Measurements from ENCODE around the gene CD2AP.
"Not testable (repeated sequence)": the region's sequence is repeated elsewhere in the genome, so short reads cannot be mapped to it uniquely, and the experiment has no call there.

CD2AP gene, protein sequence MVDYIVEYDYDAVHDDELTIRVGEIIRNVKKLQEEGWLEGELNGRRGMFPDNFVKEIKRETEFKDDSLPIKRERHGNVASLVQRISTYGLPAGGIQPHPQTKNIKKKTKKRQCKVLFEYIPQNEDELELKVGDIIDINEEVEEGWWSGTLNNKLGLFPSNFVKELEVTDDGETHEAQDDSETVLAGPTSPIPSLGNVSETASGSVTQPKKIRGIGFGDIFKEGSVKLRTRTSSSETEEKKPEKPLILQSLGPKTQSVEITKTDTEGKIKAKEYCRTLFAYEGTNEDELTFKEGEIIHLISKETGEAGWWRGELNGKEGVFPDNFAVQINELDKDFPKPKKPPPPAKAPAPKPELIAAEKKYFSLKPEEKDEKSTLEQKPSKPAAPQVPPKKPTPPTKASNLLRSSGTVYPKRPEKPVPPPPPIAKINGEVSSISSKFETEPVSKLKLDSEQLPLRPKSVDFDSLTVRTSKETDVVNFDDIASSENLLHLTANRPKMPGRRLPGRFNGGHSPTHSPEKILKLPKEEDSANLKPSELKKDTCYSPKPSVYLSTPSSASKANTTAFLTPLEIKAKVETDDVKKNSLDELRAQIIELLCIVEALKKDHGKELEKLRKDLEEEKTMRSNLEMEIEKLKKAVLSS

DNA sequence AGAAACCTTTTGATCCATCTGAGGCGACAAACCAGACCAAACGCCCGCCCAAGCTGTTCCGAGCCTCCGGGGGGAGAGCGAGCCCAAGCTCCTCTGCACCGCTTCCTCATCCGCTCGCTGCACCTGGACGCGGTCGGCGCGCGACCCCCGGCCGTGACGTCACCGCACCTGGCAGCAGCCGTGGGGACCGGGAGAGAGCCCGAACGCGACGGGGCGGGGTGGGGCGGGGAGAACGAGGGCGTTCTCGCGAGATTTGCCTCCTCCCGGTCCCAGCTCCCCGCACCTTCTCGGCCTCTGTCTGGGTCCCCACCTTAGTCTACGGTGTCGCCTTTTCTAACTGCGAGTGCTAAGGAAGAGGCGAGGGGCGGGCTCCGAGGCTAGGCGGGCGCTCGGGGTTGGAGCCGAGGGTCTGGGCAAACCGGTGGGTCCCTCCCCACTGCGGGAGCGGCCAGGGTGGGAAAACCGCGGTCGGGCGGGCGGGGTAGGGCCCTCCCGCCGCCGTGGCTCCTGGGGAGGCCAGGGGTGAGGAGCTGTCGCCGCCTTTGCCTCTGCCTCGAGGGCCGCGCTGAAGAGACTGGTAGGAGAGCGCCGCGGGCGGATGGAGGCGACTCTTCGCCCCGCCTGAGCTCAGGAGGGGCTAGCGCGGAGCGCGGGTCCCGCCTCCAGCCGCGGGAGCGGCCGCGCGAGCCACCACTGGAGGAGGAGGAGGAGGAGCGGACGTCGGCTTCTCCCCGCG is at the start of gene CD2AP:
CD2AP (plus strand) TSS at position 293 of the 736 bp plus-strand sequence. CDS start 456 bp downstream, outside the sequence.
- DNase-seq: peak; percentile 89

DNA sequence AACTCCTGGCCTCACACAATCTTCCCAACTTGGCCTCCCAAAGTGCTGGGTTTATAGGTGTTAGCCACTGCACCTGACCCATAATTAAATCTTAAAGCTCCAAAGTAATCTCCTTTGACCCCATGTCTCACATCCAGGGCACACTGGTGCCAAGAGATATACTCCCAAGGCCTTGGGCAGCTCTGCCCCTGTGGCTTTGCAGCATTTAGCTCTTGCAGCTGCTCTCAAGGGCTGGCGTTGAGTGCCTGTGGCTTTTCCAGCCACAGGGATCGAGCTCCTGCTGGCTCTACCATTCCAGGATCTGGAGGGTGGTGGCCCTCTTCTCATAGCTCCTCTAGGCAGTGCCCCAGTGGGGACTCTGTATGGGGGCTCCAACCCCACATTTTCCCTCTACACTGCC is 49.3 kb upstream of the CD2AP start:
- no peak for DNase-seq

DNA sequence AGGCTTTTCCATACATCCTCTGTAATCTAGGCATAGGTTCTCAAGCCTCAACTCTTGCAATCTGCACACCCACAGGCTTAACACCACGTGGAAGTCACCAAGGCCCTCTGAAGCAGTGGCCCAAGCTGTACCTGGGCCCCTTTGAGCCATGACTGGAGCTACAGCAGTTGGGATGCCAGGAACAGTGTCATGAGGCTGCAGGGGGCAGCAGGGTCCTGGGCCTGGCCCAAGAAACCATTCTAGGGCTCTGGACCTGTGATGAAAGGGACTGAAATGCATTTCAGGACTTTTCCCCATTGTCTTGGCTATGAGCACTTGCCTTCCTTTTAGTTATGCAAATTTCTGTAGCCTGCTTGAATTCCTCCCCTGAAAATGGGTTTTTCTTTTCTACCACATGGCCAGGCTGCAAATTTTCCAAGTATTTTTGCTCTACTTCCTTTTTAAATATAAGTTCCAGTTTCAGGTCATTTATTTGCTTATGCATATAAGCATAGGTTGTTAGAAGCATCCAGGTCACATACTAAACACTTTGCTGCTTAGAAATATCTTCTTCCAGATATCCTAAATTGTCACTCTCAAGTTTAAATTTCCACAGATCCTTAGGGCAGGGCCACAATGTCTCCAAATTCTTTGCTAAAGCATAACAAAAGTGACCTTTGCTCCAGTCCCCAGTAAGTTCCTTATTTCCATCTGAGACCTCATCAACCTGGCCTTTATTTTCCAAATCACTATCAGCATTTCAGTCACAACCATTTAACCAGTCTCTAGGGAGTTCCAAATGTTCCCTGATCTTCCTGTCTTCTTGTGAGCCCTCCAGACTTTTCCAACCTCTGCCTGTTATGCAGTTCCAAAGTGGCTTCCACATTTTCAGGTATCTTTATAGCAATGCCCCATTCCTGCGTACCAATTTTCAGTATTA is 48.6 kb upstream of the CD2AP start:
- no peak for DNase-seq

DNA sequence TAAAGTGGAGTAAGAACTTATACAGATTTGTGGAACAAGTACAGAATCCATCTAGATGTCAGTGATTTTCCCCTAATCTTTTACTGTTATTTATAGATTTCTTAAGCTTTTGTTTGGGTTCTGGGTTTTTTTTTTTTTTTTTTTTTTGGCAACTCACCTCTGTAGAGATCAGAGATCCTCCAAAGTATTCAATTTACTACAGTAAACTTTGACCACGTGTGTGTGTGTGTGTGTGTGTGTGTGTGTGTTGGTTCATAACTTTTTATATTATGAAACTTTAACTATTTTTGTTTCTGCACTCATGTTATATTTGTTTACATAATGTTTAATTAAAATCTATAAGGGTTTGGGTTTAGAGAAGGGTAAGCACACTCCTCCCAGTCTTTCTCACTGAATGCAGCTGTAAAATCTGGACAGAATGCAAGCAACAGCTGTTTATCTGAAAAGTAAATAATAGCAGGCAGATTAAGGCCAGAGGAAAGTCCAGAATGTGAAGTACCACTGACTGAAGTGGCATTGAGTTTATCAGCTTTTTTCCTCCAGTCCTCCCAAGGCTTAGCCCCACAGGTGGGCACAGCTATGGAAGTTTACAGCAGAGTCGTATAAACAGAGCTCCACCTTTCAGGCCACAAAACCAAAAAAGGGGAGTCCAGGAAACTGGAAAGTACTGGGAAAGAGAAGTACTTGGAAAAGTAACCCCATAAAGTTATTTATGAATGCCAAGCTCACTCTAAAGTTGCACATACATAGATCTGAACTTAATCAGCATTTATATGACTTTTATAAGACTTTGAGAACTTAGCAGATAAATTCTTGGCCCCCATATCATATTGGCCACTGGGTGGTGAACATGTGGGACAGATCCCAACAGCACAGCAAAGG is 43.0 kb upstream of the CD2AP start:
- no peak for DNase-seq

DNA sequence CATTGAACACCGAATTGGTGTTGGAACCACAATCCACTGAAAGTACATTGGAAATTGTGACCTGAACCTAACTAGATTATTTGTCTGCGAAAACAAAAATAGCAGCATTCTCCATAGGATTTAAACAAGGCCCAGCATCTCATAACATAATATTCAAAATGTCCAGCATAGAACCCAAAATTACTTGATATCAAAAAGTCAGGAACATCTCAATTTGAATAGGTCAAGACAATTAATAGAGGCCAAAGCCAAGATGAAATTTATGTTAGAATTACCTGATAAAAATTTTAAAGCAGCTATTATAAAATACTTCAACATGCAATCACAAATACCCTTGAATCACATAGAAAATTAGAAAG is 42.4 kb upstream of the CD2AP start:
- DNase-seq: no peak

DNA sequence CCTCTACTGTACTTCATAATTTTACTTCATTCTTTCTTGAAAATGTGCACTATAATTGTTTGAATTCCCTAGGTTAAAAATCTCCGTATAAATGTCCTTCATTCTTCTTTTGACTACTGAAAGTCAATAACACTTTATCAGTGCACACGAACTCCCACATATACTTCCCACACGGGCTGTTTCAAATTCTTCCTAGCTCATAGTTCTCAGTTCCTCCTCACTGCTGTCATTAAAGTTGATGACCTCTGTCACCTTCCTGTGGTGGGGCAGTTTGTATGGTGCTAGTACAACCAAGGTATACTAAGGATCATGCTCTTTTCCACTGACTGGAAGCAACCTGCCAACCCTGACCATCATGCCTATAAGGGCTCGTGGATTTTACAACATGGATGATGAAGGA is 40.0 kb upstream of the CD2AP start:
- DNase-seq: no peak

DNA sequence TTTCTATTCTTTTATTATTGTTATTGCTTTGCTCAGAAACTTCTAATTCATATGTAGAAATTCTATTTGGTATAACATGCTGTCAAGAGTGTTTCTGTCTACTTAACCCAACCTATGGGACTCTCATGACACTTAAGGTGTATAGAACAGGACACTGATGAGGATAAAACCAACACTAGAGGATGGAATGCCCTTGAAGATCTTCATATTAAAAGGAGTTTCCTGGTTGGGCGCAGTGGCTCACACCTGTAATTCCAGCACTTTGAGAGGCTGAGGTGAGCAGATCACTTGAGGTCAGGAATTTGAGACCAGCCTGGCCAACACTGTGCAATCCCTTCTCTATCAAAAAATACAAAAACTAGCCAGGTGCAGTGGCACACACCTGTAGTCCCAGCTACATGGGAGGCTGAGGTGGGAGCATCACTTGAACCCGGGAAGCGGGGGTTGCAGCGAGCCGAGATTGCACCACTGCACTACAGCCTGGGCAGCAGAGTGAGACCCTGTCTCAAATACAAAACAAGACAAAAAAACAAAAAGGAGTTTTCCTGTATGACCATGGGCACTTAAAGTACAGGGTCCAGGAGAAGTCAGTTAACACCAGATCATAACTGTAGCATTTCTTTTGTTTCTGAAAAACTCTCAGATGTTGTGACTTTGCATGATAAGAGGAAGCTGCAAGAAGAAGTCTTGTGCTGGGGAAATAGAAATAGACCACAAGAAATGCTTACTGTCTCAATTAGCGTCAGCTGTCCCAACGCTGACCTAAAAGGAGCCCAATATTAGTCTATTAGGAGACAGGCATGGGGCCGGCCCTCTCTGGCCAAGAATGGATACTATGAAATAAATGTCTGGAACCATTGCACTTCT is 38.9 kb upstream of the CD2AP start:
- no peak for DNase-seq

DNA sequence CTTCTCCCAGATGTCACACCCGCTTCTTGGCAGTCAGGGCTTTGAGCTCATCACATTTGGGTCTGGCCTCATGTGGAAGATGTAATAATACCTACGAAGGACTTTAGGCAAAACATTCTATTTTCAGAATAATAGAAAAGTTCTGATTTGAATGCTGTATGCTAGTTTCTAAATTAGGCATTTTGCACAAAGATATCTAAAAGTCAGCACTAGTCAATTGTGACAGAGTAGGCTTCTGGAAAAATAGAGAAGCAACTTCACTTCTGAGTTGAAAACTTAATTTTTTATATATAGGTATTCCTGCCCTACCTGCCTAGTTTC is 38.3 kb upstream of the CD2AP start:
- no peak for DNase-seq

DNA sequence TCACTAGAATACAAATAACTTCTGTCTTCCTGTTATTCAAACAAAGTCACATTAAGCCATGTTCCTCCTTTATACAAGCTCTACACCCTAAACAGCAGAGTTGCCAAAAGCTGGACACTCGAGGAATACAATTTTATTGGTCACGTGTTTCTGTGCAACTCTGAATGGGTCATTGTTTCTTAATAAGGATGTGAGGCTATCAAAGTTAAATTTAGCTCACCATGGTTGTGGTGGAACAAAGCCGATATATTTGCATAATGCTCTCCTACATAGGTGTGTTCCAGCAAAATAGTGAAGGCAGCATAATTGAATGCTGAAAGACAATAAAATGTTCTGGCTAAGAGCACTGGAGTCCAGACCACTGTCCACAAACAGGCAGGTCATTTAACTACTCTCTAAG is 36.9 kb upstream of the CD2AP start:
- DNase-seq: no peak

DNA sequence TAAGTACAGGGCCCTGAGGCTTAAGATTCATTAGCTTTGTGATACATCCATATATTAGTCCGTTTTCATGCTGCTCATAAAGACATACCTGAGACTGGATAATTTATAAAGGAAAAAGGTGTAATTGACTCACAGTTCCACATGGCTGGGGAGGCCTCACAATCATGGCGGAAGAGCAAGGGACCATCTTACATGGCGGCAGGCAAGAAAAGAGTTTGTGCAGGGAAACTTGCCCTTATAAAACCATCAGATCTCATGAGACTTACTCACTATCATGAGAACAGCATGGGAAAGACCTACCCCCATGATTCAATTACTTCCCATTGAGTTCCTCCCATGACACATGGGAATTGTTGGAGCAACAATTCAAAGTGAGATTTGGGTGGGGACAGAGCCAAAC is 32.6 kb upstream of the CD2AP start:
- DNase-seq: not testable (repeated sequence)

DNA sequence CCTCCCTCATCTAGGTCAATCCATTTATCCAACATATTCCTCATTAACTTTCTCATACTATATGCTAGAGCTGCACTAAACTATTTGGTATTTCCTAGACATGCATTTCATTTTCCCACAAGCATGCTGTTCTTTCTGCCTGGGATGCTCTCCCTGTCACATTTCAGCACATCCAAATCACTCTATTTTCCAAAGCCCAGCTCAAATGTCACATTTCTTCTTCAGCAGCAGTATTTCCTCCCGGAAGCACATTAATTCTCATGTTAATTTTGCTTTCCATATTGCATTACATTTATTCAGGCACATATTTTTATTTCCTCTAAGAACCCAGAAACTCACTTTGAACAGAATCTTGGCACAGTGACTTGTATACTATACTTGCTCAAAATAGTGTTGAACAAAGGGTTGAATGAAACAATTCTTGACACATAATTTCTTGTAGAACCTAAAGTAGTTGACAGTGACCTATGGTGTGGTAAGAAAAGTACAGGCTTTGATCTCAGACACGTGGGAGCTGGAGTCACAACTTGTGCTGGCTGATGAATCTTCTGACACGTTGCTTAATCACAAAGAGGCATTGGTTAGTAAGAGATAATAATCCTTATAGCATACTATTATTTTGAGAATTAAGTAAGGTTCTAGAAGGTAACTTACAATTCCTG is 30.8 kb upstream of the CD2AP start:
- DNase-seq: no peak

DNA sequence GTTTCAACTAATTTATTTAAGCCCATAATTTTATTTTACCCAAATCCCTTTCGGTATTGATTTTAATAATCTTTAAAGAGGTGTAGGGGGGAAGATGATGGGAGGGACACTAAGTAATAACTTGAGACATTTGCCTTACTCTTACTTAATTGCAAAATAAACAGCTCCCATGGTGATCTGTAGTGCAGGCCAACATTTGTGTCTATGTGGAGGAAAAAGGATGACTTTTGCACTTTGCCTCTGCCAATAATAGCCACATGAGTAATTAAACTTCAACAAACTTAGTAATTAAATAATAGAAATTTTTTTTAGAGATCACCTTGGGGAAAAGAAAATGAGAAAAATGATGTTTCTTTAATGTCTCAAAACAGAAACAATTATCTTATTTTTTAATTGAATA is 29.9 kb upstream of the CD2AP start:
- DNase-seq: no peak

DNA sequence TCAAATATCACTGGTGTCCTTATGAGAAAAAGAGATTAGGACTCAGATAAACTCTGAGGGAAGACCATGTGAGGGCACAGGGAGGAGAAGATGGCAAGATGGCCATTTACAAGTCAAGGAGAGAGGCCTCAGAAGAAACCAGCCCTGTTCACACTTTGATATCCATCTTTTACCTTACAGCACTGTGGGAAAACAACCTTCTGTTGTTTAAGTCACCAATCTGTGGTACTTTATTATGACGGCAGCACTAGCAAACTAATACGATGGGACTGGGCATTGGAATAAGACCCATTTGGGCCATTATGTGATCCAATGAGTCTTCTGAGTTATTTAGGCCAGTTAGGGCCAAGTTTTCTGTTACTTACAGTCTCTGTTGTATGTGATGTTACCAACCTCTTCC is 26.4 kb upstream of the CD2AP start:
- DNase-seq: no peak

DNA sequence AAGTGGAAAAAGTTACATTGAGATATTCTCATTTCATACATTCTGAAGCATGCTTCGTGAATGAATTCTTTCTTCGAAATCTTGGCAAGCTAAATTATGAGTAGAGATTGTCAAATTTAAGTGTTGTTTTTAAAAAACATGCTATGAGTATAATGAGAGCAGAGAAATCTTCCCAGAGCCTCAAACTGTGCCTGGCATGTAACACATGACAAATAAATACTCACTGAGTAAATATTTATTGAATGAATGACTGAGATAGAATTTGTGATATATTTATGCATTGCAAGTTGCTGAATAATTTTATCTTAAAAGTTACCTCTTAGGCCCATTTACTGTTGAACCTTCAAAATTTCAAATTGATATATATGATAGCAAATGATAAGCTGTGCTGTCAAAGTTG is 24.7 kb upstream of the CD2AP start:
- DNase-seq: no peak

DNA sequence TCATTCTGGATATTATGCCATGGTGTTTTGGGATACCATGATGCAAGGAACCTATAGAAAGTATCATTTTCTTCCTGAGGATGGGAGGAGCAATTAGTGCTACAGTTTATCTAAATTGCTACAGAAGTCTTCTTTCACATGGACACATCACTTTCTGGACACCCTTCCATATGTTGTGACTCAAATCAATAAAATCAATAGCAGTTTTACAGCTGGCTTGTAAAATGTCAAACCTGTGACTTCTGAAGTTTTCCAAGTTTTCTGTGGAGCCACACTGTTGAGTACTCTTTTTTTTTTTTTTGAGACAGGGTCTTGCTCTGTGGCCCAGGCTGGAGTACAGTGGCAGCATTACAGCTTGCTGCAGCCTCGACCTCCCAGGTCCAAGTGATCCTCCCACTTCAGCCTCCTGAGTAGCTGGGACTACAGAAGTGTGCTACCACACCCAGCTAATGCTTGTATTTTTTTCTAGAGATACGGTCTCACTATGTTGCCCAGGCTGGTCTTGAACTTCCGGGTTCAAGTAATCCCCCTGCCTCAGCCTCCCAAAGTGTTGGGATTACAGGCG is 24.1 kb upstream of the CD2AP start:
- DNase-seq: no peak

DNA sequence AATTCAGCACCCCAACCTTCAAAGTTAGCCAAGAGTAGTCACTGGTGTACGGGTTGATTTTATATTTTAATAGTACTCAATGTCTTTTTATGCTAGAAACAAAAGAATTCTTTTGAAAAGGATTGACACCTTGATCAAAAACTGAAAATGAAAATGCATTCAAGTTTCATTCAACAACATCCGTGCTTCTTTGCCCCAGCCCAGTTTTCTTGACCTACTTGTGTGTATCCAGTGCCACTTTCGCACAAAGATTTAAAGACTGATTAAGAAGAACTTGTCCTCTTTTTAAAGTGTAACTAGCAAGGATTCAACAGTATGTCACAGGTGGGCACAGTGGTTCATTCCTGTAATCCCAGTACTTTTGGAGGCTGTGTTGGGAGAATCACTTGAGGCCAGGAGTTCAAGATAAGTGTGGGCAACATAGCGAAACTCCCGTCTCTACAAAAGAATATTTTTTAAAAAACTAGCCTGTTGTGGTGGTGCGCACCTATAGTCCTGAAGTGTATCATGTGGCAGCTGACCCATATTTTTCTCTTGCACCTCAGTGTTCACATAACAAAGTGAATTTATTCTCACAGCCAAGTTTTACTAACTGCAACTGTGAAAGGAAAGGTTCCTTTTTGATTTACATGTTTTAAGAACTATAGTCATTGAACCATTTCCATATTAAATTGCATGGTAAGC is 22.7 kb upstream of the CD2AP start:
- DNase-seq: no peak

DNA sequence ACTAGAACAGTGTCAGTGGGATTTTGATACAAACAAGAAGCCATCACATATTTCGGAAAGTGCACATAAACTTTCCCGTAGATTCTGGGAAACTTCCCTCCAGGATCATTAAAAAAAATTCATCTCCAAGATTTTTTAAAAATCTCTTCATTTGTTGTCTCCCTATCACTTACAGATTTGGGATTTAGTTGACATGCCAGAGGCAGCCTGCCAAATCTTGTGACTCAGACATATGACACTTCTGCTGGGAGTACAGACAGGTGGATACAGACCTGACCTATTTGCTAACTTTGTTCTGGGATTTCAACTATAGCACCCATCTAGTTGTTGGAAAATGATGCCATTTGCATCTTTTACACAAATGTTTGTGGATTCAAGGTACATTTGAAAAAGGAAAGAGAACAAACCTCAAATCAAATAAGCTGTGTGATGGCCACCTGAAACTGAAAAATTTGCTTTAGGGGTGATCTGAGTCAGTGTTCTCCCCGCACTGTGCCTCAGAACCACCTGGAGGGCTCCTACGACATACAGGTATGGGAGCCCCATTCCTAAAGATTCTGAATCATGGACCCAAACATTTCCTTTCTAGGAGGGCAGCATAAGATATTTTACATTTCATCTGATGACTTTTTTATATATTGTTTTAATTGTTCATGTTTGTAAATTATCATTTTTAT is 21.9 kb upstream of the CD2AP start:
- DNase-seq: no peak

DNA sequence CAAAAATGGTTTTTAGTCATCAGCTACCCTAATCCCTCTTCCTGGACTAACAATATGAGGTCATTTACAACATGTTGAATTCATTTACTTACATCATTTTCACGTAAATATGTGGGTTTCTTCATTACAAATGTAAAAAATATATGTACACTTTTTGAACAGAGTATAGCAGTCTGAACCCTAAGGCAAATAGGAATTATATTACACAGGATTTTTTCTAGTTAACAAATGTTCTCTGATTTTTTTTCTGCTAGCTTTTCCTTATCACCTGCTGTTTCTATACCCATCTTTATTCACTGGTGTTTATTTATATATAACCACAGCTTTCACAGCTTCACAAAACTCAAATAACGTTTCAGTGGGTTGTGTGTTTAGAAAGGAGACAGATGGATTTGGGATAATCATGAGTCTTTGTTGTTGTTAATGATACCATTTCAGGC is 21.0 kb upstream of the CD2AP start:
- DNase-seq: no peak

DNA sequence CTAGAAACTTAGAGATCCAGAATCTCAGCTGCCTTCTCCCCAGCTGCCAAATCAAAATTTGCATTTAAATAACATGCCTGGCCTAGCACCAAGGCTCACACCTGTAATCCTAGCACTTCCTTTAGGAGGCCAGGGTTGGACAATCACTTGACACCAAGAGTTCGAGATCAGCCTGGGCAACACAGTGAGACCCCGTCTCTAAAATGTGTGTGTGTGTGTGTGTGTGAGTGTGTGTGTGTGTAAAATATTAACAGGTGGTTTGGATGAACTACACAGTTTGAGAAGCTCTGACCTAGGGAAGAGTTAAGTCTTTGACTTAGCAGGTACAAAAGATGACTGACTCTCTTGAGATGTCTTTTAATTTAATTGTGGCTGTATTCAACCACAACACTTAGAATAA is 20.2 kb upstream of the CD2AP start:
- DNase-seq: no peak
